Measurements from ENCODE around the gene TAS1R3. TPM values are rescaled to one million over a fixed set of nuclear protein-coding genes. Genes with fewer than 3 reads are reported as not detected.

The TAS1R3 gene
- total RNA-seq, 1 experiment from 2014 or later, result 0.28 TPM

GRCh38 chr1:1314237-1314586, 16.9 kb upstream of the TAS1R3 start:
- Histone ChIP-seq H4K91ac (ENCODE audit: insufficient read length, low read depth, low read length) (no peak overlapping the region), H3K4ac (ENCODE audit: low read depth, low read length) (no peak overlapping the region), H3K18ac (ENCODE audit: insufficient read length, low read depth, low read length) (no peak overlapping the region), H3K56ac (ENCODE audit: insufficient read length, low read depth, low read length) (no peak overlapping the region), H3K9me3 (ENCODE audit: control insufficient read depth, low read depth, low read length) (no peaks in the 10 kb centered on the region), H3K23ac (ENCODE audit: insufficient read length, low read depth, low read length) (no peak overlapping the region), H2BK15ac (ENCODE audit: low read depth, low read length) (no peak overlapping the region), H4K20me1 (ENCODE audit: control insufficient read depth, insufficient read depth, insufficient read length) (no peaks in the 10 kb centered on the region), H3K9ac (ENCODE audit: extremely low read depth, insufficient read length, low read length) (no peak overlapping the region), H3K4me2 (ENCODE audit: insufficient read depth, insufficient read length, low read length) (no peak overlapping the region), H2AFZ (ENCODE audit: low read length) (no peak overlapping the region), H2BK12ac (ENCODE audit: insufficient read length, low read depth, low read length) (no peak overlapping the region), H3K27me3 (ENCODE audit: insufficient read depth, low read length) (no peaks in the 10 kb centered on the region), H3K27ac (ENCODE audit: insufficient read length, low read depth, low read length) (no peak overlapping the region), H2BK5ac (ENCODE audit: insufficient read length, low read length) (no peak overlapping the region), H3K4me1 (ENCODE audit: insufficient read depth, low read length) (no peaks in the 10 kb centered on the region; the same call in 1 of the 2 replicates), H3T11ph (ENCODE audit: low read length) (no peak overlapping the region), H3K79me1 (ENCODE audit: insufficient read depth, low read depth, low read length, poor library complexity, severe bottlenecking) (no peaks in the 10 kb centered on the region), H2AK5ac (ENCODE audit: insufficient read length, low read length) (no peak overlapping the region), H3K23me2 (ENCODE audit: insufficient read length, low read depth, low read length, poor library complexity, severe bottlenecking) (peaks cover 3% of the 10 kb centered on the region), H4K8ac (replicated peaks; ENCODE audit: insufficient read length, low read depth, low read length) (no peak overlapping the region), H4K5ac (ENCODE audit: insufficient read length, low read depth, low read length) (no peak overlapping the region), H3K14ac (ENCODE audit: insufficient read depth, low read length) (no peak overlapping the region), H3K79me2 (ENCODE audit: insufficient read depth, low read length) (no peaks in the 10 kb centered on the region), H2BK120ac (ENCODE audit: low read depth, low read length, poor library complexity, severe bottlenecking) (no peak overlapping the region), H2BK20ac (ENCODE audit: low read depth, low read length, poor library complexity, severe bottlenecking) (no peak overlapping the region)
- H3K36me3 Mint-ChIP-seq (ENCODE audit: insufficient read depth in 1 of 3, low read depth in 3 of 3), result peaks cover 13 to 61% (median 59%) of the 10 kb centered on the region in 3 experiments
- DNase-seq, result no peak
- peaks cover 8 to 20% of the 10 kb centered on the region in 2 experiments for H3K4me1 Mint-ChIP-seq
- no CpG with 5 or more reads among the region's 15 CpGs for WGBS (ENCODE audit: extremely low coverage, insufficient read length, low lambda C conversion rate)
- no peaks in the 10 kb centered on the region for H3K9me3 Mint-ChIP-seq
- H3K27ac Mint-ChIP-seq, result no peak overlapping the region; a peak in 1 of 7 replicates
- no peak overlapping the region for H3K4me3 Mint-ChIP-seq
- no peak for TF ChIP-seq CTCF (conservative IDR thresholded peaks at IDR 0.05)
- H3K27me3 Mint-ChIP-seq (ENCODE audit: low read depth), result no peaks in the 10 kb centered on the region
